Measurements from ENCODE around the gene STOM. TPM values are rescaled to one million over a fixed set of nuclear protein-coding genes. Genes with fewer than 3 reads are reported as not detected.

Gene STOM
- total and polyA plus RNA-seq, 7 donors = 22.8 to 609 (median 303) TPM

DNA sequence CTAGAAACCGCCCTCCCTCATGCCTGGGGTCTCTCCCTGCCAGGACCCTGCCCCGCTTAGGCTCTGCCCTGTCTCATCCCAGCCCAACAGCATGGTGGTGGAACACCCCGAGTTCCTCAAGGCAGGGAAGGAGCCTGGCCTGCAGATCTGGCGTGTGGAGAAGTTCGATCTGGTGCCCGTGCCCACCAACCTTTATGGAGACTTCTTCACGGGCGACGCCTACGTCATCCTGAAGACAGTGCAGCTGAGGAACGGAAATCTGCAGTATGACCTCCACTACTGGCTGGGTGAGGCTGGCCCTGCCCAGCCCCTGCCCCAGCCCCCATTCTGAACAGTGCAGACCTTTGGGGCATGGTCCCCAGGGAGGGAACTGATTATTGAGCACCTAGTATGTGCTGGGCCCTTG lies 68.2 kb downstream of the STOM start:
- peaks cover 0 to 92% (median 86%) of the 10 kb centered on the region in 4 donors for H3K4me1 ChIP-seq
- peak overlapping the region in 3 of 4 donors; percentile 62 to 67 (median 63) for H3K4me3 ChIP-seq
- no peaks in the 10 kb centered on the region for H3K9me3 ChIP-seq
- peaks cover 34 to 52% (median 47%) of the 10 kb centered on the region in 4 donors for H3K36me3 ChIP-seq
- TF ChIP-seq, protein P1, sequence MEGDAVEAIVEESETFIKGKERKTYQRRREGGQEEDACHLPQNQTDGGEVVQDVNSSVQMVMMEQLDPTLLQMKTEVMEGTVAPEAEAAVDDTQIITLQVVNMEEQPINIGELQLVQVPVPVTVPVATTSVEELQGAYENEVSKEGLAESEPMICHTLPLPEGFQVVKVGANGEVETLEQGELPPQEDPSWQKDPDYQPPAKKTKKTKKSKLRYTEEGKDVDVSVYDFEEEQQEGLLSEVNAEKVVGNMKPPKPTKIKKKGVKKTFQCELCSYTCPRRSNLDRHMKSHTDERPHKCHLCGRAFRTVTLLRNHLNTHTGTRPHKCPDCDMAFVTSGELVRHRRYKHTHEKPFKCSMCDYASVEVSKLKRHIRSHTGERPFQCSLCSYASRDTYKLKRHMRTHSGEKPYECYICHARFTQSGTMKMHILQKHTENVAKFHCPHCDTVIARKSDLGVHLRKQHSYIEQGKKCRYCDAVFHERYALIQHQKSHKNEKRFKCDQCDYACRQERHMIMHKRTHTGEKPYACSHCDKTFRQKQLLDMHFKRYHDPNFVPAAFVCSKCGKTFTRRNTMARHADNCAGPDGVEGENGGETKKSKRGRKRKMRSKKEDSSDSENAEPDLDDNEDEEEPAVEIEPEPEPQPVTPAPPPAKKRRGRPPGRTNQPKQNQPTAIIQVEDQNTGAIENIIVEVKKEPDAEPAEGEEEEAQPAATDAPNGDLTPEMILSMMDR (IDR thresholded peaks at IDR 0.05) = no peak
- TF ChIP-seq EP300 (IDR thresholded peaks at IDR 0.05) = no peak
- no peak for TF ChIP-seq POLR2A (IDR thresholded peaks at IDR 0.05)
- TF ChIP-seq POLR2AphosphoS5 (IDR thresholded peaks at IDR 0.05) = no peak
- intact Hi-C loops (cut with DNase I) = no loop called here
- peak; percentile 61 for DNase-seq
- no peaks in the 10 kb centered on the region for H3K27me3 ChIP-seq
- 94 to 96% methylated on average over 11 of the region's 11 CpGs for WGBS, 2 donors
- peak overlapping the region; percentile 94 to 99 (median 97) for H3K27ac ChIP-seq

DNA sequence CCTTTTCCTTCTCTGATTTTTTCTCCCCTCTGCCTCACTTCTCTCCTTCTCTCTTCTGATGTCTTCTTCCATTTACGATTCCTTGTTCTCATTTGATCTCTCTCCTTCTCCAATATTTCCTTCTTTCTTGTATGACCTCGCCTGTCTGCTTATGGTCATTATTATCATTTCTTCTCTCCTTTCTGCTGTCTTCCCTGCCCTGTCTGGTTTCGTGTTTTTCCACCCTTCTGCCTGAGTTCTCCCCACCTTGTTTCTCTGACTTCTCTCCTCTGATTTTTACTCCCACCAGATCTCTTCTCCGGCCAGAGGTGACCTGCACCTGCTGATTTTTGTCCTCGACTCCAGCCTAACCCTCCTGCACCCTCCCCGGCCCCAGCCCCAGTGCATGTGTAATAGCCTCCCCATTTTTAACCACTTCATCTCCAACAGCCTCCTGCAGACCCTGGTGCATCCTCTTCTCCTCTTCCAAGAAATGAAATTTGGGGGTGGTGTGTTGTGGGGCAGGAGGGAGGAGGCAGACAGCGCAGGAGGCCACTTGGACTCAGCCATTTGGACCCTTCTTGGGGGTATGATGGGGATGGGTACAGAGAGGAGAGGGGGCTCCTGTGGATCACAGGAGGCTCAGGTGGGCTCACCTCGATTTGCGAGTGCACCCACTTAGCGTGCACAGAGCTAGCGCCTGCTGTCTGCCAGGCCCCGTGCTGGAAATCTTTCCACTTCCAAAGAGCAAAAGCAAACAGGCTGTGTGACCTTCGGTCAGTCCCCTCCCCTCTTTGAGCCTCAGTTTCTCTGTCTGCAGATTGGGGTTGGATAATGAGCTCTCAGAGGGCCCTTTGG lies 69.5 kb downstream of the STOM start:
- Histone ChIP-seq H3K36me3 (peaks cover 27 to 39% (median 37%) of the 10 kb centered on the region in 4 donors), H3K27ac (peak overlapping the region; percentile 94 to 99 (median 97)), H3K4me3 (peak overlapping the region; percentile 41 to 67 (median 62)), H3K4me1 (peaks cover 0 to 96% (median 94%) of the 10 kb centered on the region in 4 donors), H3K27me3 (no peaks in the 10 kb centered on the region), H3K9me3 (no peaks in the 10 kb centered on the region)
- 57 to 69% methylated on average over 13 of the region's 13 CpGs for WGBS, 2 donors
- intact Hi-C loops (cut with DNase I) = no loop called here
- DNase-seq = peak; percentile 58
- no peak for TF ChIP-seq POLR2A (IDR thresholded peaks at IDR 0.05)

DNA sequence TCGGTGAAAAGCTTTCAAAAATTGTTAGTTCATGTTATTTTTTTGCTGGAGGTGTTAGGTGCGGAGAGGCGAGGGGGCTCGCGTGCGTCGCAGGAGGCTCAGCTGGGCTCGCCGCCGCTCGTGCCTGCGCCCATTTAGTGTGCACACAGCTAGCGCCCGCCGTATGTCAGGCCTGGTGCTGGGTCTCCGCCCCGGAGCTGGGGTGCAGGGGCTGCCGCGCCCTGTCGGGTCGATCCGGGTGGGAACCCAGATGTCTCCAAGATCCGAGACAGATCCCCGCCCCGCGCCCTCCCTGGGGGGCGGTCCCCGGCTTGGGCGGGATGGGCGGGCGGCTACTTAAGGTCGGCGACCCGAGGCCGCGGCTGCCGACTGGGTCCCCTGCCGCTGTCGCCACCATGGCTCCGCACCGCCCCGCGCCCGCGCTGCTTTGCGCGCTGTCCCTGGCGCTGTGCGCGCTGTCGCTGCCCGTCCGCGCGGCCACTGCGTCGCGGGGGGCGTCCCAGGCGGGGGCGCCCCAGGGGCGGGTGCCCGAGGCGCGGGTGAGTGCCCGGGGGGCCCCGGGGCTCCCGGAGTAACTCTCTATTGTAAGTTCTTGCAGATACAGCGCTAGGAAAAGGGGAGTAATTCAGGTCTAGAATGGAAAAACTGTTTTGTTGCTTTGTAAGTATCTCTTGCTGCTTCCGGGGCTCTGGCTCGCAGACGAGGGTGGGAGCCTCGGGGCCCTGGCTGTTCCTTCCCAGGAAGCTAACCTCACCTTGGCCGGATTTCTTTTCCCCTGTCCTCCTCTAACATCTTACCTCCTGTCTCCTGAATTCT lies 70.4 kb downstream of the STOM start:
- Histone ChIP-seq H3K9me3 (no peaks in the 10 kb centered on the region), H3K27me3 (no peaks in the 10 kb centered on the region), H3K36me3 (peaks cover 24 to 30% (median 29%) of the 10 kb centered on the region in 4 donors), H3K27ac (peak overlapping the region; percentile 94 to 99 (median 97)), H3K4me3 (peak overlapping the region; percentile 41 to 67 (median 62)), H3K4me1 (peaks cover 0 to 96% (median 94%) of the 10 kb centered on the region in 4 donors)
- DNase-seq = peak; percentile 93
- WGBS, 2 donors = 1 to 3% methylated on average over 74 of the region's 74 CpGs
- TF ChIP-seq POLR2A (IDR thresholded peaks at IDR 0.05) = peak in 1 of 2 donors; percentile 37
- no peak for TF ChIP-seq EP300 (IDR thresholded peaks at IDR 0.05)
- TF ChIP-seq, protein P1 (IDR thresholded peaks at IDR 0.05) = no peak
- TF ChIP-seq POLR2AphosphoS5 (IDR thresholded peaks at IDR 0.05) = peak; percentile 45 to 79 (median 68)
- intact Hi-C loops (cut with DNase I) = loop anchor here (2.0 to 5.0 kb wide), 2 partner anchors 21 to 87 kb away; no protein-coding TSS in a partner anchor

DNA sequence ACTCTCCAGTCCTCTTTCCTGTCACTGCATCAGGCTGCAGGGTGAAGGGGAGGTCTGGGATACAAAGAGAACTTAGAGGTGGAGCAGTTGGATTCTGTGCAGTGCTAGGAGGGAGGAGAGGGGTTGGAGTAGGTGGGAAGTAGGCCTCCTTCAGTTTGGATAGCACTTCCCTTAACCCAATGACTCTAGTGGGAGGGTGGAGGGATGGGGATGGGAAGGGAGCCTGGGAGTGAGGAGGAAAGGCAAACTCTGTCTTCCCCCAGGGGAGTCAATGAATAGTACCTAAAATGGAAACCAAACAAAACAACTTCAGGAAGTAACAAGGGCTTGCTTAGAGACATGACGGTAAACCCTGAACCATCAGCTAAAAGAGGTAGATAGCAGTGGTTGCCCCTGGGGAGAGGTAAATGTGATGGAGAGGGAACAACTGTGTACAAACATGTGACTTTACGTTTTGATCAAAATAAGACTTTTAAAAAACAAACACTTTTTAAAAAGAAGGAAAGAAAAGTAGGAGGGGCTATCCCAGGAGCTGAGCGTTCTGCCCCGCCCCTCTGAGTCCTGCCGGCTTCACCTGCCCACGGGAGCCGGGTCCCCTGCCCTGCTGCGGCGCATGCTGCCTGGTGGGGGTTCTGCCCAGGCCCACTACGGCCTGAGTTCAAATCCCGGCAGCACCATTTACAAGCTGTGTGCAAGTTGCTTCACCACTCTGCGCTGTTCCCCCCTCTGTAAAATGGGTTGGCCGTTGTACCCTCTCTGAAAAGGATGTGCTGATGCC lies 71.2 kb downstream of the STOM start:
- WGBS, 2 donors = 18 to 41% methylated on average over 13 of the region's 13 CpGs
- no peaks in the 10 kb centered on the region for H3K27me3 ChIP-seq
- H3K4me1 ChIP-seq = peaks cover 0 to 96% (median 94%) of the 10 kb centered on the region in 4 donors
- DNase-seq = peak; percentile 90
- H3K27ac ChIP-seq = peak overlapping the region; percentile 94 to 99 (median 97)
- H3K4me3 ChIP-seq = peak overlapping the region; percentile 41 to 67 (median 62)
- H3K36me3 ChIP-seq = peaks cover 16 to 22% (median 21%) of the 10 kb centered on the region in 4 donors
- intact Hi-C loops (cut with DNase I) = loop anchor here (2.0 to 5.0 kb wide), 2 partner anchors 20 to 87 kb away; no protein-coding TSS in a partner anchor
- TF ChIP-seq POLR2AphosphoS5 (IDR thresholded peaks at IDR 0.05) = peak; percentile 37 to 62 (median 46)
- TF ChIP-seq EP300 (IDR thresholded peaks at IDR 0.05) = no peak
- H3K9me3 ChIP-seq = no peaks in the 10 kb centered on the region

DNA sequence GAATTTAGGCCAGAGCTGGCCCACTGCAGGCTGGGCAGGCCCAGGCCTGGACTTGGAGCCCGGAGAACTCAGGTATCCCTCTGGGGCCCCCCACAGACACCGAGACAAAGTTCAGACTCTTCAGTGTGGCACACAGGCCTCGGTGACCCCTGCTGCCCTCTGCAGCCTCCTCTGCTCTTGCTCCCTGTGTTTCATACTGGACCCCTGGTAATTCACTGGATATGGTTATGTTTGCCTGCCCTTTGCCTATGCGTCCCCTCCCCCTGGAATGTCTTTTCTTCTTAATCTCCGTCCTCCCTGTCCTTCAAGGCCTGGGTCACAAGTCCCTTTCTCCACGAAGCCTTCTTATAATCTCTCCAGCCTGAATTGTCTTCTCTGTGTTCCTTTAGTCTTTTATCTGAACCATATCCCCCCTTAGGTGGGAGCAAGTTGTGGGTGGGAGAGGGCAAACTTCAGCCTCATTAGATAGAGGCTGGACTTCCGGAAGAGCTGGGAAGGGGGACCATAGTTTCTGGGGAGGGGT lies 72.0 kb downstream of the STOM start:
- intact Hi-C loops (cut with DNase I) = loop anchor here (2.0 to 5.0 kb wide), 2 partner anchors 19 to 86 kb away; no protein-coding TSS in a partner anchor

More for the DNA sequence above, 72.0 kb downstream of the STOM start:
- WGBS, 2 donors = 90 to 91% methylated on average over 7 of the region's 7 CpGs
- Histone ChIP-seq H3K27me3 (no peaks in the 10 kb centered on the region), H3K9me3 (no peaks in the 10 kb centered on the region), H3K36me3 (peaks cover 10 to 14% (median 13%) of the 10 kb centered on the region in 4 donors), H3K4me1 (peaks cover 0 to 96% (median 94%) of the 10 kb centered on the region in 4 donors), H3K4me3 (no peak overlapping the region), H3K27ac (peak overlapping the region; percentile 94 to 99 (median 97))
- no peak for TF ChIP-seq EP300 (IDR thresholded peaks at IDR 0.05)
- no peak for TF ChIP-seq POLR2AphosphoS5 (IDR thresholded peaks at IDR 0.05)
- TF ChIP-seq POLR2A (IDR thresholded peaks at IDR 0.05) = no peak
- TF ChIP-seq, protein P1 (IDR thresholded peaks at IDR 0.05) = no peak
- DNase-seq = no peak
